PC-9 (cell line): ENCODE data around the gene SETD4. TPM values are rescaled to one million over a fixed set of nuclear protein-coding genes. Genes with fewer than 3 reads are reported as not detected.

Experiments used
- BruUV-seq: library from RNA; stranded (reverse); fragments of 400-500 nt; replicated peaks from 2 replicates; lab custom pipeline; 2021; lab: Mats Ljungman, UMichigan
- CTCF ChIA-PET: fragments of 300-600 bp; sonication (Branson Sonifier 250); formaldehyde crosslinking; loops from one replicate; lab custom pipeline; 2022; ENCODE audit warnings: antibody characterized with exemption; lab: Charles Lee
- POLR2A ChIA-PET: fragments of 300-600 bp; sonication (Branson Sonifier 250); formaldehyde crosslinking; loops from one replicate; lab custom pipeline; 2022; ENCODE audit warnings: antibody characterized with exemption; ENCODE audit not compliant: unreplicated experiment; lab: Charles Lee
- DNase-seq, 2 experiments: peaks; one replicate each; pipeline versions ENCODE4 v3.0.0 to v3.0.0-alpha.2; 2015 to 2022; ENCODE audit warnings: mixed read lengths in 1 of 2
- H2AFZ ChIP-seq: fragments of 200-600 bp; sonication (generic); 2 replicates; pipeline ENCODE4 v1.8.1; 2017; ENCODE audit warnings: antibody characterized with exemption
- H3F3A ChIP-seq: fragments of 200-600 bp; sonication (generic); 2 replicates; pipeline ENCODE4 v1.8.1; 2017; ENCODE audit warnings: antibody characterized with exemption, mild to moderate bottlenecking, low read depth; ENCODE audit not compliant: insufficient read depth
- H3K27ac ChIP-seq: fragments of 200-600 bp; sonication (generic); 2 replicates; pipeline ENCODE4 v1.6.1; 2016; ENCODE audit warnings: mixed run types
- H3K27me3 ChIP-seq: fragments of 200-600 bp; sonication (generic); 2 replicates; pipeline ENCODE4 v1.6.1; 2016; ENCODE audit warnings: low read depth, mixed run types; ENCODE audit not compliant: insufficient read depth
- H3K36me3 ChIP-seq: fragments of 200-600 bp; sonication (generic); 2 replicates; pipeline ENCODE4 v1.6.1; 2016; ENCODE audit warnings: low read depth, mixed run types
- H3K4me1 ChIP-seq: fragments of 200-600 bp; sonication (generic); replicated peaks from 2 replicates; pipeline ENCODE4 v1.6.1; 2016; ENCODE audit warnings: mixed run types; ENCODE audit not compliant: insufficient read depth
- H3K4me2 ChIP-seq: fragments of 200-600 bp; sonication (generic); 2 replicates; pipeline ENCODE4 v1.6.1; 2017; ENCODE audit warnings: mixed run types
- H3K4me3 ChIP-seq: fragments of 200-600 bp; sonication (generic); 2 replicates; pipeline ENCODE4 v1.6.1; 2016; ENCODE audit warnings: mixed run types
- H3K79me2 ChIP-seq: fragments of 200-600 bp; sonication (generic); 2 replicates; pipeline ENCODE4 v1.6.1; 2017; ENCODE audit warnings: low read depth, mixed run types
- H3K9me2 ChIP-seq: fragments of 200-600 bp; sonication (generic); 2 replicates; pipeline ENCODE4 v1.8.1; 2017; ENCODE audit warnings: mild to moderate bottlenecking; ENCODE audit not compliant: insufficient read depth
- H3K9me3 ChIP-seq: fragments of 200-600 bp; sonication (generic); 2 replicates; pipeline ENCODE4 v1.8.1; 2016; ENCODE audit warnings: low read depth; ENCODE audit not compliant: insufficient read depth
- H4K20me1 ChIP-seq: fragments of 200-600 bp; sonication (generic); 2 replicates; pipeline ENCODE4 v1.8.1; 2017; ENCODE audit not compliant: insufficient read depth
- EZH2 ChIP-seq: fragments of 200-600 bp; sonication (generic); IDR thresholded peaks from 2 replicates; pipeline ENCODE4 v1.8.0; 2017; ENCODE audit warnings: antibody characterized with exemption, low read depth
- intact Hi-C: fragments of 100-400 bp; cut with micrococcal nuclease; formaldehyde crosslinking; loops from one replicate; pipeline ENCODE4 v1.10.0; 2022; ENCODE audit not compliant: unreplicated experiment
- total RNA-seq: library from RNA; stranded (reverse); gene quantifications from 2 replicates; pipeline ENCODE4 v1.2.3, GENCODE V29; 2021
- TF ChIP-seq, protein P1 (sequence below): fragments of 200-600 bp; sonication (generic); conservative IDR thresholded peaks from 2 replicates; pipeline ENCODE4 v1.6.1; 2017; ENCODE audit warnings: mixed run types, antibody characterized with exemption, mild to moderate bottlenecking, moderate library complexity

The SETD4 gene
- total RNA-seq, 1 experiment from 2014 or later, result 27.3 TPM

DNA sequence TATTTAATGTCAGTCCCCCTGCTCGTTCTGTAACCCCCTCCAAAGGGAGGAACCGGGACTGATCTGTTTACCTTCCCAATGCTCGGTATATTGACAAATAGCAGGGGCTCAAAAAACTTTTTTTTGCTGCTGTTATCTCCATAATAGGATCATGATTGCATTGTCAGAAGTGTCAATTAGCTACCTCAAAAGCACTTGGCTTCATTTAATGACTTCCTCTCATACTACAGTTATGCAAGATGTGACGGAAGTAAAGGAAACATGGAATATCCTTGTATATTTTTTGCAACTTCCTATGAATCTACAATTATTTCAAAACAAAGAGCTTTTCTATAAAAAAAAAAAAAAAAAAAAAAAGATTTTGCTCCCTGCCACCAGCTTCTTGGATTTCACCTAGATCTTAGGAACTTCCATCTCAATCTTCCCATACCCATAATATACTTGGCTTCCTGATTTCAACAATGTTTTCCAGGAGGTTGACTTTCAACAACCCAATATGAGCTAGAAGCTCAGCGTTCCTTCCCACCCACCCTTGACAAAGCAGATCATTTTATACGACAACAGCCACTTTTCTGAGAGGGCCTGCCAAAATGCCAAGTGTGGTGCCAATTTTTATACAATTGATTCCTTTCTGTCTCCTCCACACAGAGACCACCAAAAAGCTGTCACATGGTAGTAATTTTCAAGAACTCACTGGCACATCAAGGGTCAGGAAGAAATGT is 71.7 kb downstream of the SETD4 start:
- CTCF ChIA-PET, result no interaction called here
- no peaks in the 10 kb centered on the region for H3K36me3 ChIP-seq
- POLR2A ChIA-PET, result no interaction called here

DNA sequence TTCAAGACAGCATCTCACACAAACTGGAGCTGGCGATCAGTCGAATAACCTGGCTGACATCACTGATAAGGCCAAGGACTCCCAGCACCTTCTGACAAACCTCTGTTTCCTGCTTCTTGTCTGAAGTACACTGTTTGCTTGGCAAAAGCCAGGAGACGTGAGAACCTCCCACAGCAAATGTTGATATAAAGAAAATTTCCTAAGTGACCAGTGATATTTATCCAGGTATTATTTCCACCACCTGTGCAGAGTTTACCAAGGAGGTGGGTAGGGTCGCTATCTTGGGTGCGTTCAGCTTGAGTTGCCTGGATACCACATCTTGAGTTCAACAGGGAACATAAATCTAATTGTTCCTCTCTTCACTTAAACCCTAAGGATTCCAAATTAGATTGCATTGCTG is 72.9 kb downstream of the SETD4 start:
- CTCF ChIA-PET, result no interaction called here

More for the DNA sequence above, 71.7 kb downstream of the SETD4 start:
- Histone ChIP-seq H3K4me1 (no peaks in the 10 kb centered on the region), H3K79me2 (no peaks in the 10 kb centered on the region), H3K27ac (no peak overlapping the region), H3K4me2 (no peak overlapping the region), H3F3A (no peaks in the 10 kb centered on the region), H4K20me1 (no peaks in the 10 kb centered on the region), H3K9me2 (no peaks in the 10 kb centered on the region), H3K4me3 (no peak overlapping the region), H3K27me3 (no peaks in the 10 kb centered on the region), H2AFZ (no peak overlapping the region), H3K9me3 (no peaks in the 10 kb centered on the region)
- DNase-seq, result no peak
- no peak for TF ChIP-seq EZH2
- no TSS peak for BruUV-seq
- intact Hi-C loops, result no loop called here

DNA sequence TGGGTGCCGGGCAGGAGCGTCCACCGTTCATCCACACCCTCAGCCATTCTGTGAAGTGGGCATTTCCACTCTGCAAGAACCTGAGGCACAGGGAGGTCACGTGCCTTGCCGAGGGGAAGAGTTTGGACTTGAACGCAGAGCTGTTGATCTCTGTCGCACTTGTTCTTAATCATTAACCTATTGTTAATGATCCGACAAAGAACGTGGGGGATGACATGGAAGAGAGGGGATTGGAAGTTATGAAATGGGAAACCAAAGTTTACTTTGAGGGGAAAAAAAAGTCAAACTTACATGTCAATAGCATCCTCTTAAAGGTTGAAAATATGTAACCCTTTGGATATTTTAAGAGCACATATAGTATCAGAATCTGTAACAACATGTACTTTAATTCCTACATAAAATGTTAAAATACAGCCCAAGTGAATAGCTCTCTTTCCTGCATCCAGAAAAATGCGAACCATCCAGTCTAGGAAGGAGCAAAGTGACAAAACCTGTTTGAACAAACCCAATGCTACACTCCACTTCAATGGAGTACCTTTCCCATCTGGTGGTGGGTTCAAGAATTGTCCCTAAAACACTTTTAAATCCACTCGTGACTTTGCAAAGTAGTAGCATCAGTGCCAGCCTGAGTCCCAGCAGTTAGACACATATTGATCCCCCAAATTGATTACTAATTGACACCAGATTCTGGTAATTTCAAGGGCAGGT is 75.5 kb downstream of the SETD4 start:
- intact Hi-C loops, result no loop called here
- Histone ChIP-seq H4K20me1 (no peaks in the 10 kb centered on the region), H3K4me3 (no peak overlapping the region), H3K4me1 (no peaks in the 10 kb centered on the region), H3K27ac (no peak overlapping the region), H3F3A (no peaks in the 10 kb centered on the region), H3K79me2 (no peaks in the 10 kb centered on the region), H2AFZ (no peak overlapping the region), H3K36me3 (no peaks in the 10 kb centered on the region), H3K9me3 (no peaks in the 10 kb centered on the region), H3K4me2 (no peak overlapping the region), H3K9me2 (no peaks in the 10 kb centered on the region), H3K27me3 (0 out of 2 replicates have a peak, but pooled peaks cover under 1% of the 10 kb centered on the region)
- no TSS peak for BruUV-seq
- TF ChIP-seq EZH2, result no peak
- TF ChIP-seq, protein P1, sequence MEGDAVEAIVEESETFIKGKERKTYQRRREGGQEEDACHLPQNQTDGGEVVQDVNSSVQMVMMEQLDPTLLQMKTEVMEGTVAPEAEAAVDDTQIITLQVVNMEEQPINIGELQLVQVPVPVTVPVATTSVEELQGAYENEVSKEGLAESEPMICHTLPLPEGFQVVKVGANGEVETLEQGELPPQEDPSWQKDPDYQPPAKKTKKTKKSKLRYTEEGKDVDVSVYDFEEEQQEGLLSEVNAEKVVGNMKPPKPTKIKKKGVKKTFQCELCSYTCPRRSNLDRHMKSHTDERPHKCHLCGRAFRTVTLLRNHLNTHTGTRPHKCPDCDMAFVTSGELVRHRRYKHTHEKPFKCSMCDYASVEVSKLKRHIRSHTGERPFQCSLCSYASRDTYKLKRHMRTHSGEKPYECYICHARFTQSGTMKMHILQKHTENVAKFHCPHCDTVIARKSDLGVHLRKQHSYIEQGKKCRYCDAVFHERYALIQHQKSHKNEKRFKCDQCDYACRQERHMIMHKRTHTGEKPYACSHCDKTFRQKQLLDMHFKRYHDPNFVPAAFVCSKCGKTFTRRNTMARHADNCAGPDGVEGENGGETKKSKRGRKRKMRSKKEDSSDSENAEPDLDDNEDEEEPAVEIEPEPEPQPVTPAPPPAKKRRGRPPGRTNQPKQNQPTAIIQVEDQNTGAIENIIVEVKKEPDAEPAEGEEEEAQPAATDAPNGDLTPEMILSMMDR, result peak; percentile 39
- CTCF ChIA-PET, result no interaction called here
- POLR2A ChIA-PET, result interaction anchor here (0.6 kb wide), 1 partner anchor 80 kb away, joined by 3 read pairs; no protein-coding TSS in a partner anchor
- DNase-seq, result peak; percentile 4 to 43

More for the DNA sequence above, 72.9 kb downstream of the SETD4 start:
- intact Hi-C loops, result no loop called here
- BruUV-seq, result no TSS peak
- H3F3A ChIP-seq, result no peaks in the 10 kb centered on the region
- no peak overlapping the region for H3K4me2 ChIP-seq
- no peaks in the 10 kb centered on the region for H3K4me1 ChIP-seq
- H3K4me3 ChIP-seq, result no peak overlapping the region
- H3K27ac ChIP-seq, result no peak overlapping the region
- H3K27me3 ChIP-seq, result no peaks in the 10 kb centered on the region
- no peak overlapping the region for H2AFZ ChIP-seq
- POLR2A ChIA-PET, result no interaction called here
- H3K9me3 ChIP-seq, result no peaks in the 10 kb centered on the region
- no peaks in the 10 kb centered on the region for H3K79me2 ChIP-seq
- H4K20me1 ChIP-seq, result no peaks in the 10 kb centered on the region
- H3K36me3 ChIP-seq, result no peaks in the 10 kb centered on the region
- TF ChIP-seq EZH2, result no peak
- TF ChIP-seq, protein P1, result no peak
- DNase-seq, result no peak
- no peaks in the 10 kb centered on the region for H3K9me2 ChIP-seq

Other genes starting within 250 kb of the SETD4 start
- gene CBR1, start 9.5 kb upstream of the SETD4 start, total RNA-seq, result 80.2 and 89.7 TPM in 2 replicates
- gene CBR3, start 74.6 kb upstream of the SETD4 start, total RNA-seq, result 20.1 and 23.6 TPM in 2 replicates
- gene DOP1B, start 96.3 kb upstream of the SETD4 start, total RNA-seq, result 14.7 and 15.1 TPM in 2 replicates